NCI-H526 treated with DMSO at 0.1 percent for 48 hours (cell line): ENCODE data around the gene OR51I2.

Experiments used
- DNase-seq: peaks from one replicate; lab custom pipeline; 2025; lab: John Stamatoyannopoulos, UW

The OR51I2 gene, protein sequence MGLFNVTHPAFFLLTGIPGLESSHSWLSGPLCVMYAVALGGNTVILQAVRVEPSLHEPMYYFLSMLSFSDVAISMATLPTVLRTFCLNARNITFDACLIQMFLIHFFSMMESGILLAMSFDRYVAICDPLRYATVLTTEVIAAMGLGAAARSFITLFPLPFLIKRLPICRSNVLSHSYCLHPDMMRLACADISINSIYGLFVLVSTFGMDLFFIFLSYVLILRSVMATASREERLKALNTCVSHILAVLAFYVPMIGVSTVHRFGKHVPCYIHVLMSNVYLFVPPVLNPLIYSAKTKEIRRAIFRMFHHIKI

DNA sequence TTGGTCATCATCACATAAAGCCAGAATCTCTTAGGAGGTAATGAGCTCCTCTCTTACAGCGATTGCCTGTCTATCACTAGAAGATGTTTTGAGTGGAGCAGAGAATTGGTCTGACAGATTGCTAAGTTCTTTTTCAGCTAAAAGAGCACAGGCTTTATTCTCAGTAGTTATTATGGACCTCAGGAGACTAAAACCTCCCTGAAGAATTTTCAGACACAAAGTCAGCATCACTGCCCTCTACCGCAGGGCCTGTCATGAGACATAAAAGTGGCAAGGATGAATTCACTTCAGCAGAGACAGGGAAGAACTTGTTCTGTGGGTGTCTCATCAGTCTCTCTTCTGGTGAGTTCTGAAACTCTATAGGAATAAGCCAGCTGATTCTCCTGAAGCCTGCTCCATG is at the start of gene OR51I2:
Gene OR51I2 (plus strand): TSS at position 301 of the 400 bp plus-strand sequence. CDS start 4,166 bp downstream, outside the sequence.
- no peak for DNase-seq

DNA sequence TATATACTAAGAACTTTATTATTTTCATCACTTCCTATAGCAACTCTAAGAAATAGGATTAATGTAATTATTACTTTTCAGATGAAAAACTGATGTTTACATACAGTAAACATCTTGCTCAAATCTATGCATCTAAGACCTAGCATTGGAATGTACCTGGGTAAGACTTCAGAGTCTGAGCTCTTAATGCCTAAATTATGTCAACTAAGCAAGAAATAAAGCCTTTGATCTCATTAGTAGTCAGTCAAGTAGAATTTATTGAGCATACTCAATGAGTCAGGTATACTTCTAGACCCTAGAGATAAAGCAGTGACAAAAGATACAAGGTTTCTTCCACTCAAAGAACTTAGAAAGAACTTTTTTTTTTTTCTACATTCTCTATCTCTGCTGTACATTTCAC is 44.0 kb upstream of the OR51I2 start:
- DNase-seq, result no peak

DNA sequence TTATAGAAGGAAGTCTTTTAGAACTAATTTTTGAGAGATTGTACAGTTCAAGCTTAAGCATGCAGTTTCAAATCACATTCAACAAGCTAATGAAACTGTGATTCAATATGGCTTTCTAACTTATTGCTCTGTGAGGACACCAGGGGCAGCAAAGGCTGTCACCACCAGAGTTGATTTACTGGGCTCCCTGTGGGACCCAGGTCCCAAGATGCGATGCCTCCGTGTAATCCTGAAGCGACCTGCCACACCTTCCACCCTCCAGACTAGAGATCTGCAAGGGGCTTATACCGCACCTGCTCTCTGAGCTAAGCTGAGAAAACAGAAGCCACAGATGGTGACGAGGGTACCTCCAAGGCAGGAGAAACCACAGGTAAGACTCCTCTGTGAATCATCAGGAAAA is 28.1 kb upstream of the OR51I2 start:
- DNase-seq, result no peak

DNA sequence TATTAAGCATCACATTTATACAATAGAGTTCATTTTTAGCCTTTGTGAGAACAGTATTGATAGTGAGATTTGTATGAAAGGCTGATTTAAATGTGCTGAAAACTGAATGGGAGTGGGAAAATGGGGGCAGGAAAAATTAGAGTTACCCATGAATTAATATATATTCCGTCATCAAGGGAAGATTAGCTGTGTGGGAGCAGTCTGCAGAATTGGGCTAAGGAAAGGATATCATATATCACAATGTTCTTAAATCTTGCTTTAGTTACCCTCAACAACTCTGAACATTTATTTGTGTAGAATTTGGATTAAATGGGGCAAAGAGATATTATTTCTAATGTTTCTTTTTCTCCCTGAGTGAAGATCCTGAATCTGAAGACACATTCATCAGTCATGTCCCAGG is 27.3 kb upstream of the OR51I2 start, which contains the start of gene OR51Q1:
Gene OR51Q1 (plus strand): TSS at position 301 of the 400 bp plus-strand sequence. CDS start 90 bp downstream, at position 391.
- no peak for DNase-seq

DNA sequence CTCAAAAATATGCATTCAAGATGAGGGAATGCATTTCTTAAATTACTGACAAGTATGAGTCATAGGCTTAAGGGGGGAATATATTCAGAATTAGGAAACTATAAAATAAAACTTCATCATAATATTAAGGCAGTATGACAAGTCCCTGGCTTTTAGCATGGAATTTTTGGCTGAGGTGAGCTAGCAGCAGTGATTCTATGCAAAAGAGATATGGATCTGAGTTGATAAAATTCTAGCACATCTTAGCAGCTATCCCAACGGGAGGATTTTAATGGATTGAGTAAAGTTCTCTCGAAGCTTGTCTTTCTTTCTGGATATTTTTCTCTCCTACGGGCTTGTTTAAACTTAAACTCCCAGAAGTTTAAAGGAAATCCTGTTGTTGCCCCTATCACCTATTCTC is 26.0 kb upstream of the OR51I2 start:
- DNase-seq, result no peak

DNA sequence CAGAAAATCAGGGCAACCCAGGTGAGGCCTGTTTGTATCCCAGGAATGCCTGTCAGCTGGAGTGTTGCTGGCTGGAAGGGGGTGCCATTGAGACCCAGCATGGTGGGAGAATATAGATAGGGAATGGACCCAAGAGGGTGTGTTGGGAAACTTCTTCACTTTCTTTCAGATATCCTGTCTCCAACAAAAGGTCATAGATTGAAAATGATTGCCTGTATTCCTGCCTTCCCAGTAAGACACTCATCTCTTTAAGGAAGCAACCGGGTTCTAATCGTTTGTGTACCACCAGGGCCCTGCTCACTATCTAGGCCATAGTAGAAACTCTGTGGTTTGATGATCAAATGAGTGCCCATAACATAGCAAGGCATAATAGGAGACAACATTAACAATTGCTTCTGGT is 7.7 kb upstream of the OR51I2 start, which contains the start of gene OR51I1:
Gene OR51I1 (minus strand): TSS at position 101 of the 400 bp plus-strand sequence. CDS start 0 bp downstream, at position 101.
- DNase-seq, result no peak

DNA sequence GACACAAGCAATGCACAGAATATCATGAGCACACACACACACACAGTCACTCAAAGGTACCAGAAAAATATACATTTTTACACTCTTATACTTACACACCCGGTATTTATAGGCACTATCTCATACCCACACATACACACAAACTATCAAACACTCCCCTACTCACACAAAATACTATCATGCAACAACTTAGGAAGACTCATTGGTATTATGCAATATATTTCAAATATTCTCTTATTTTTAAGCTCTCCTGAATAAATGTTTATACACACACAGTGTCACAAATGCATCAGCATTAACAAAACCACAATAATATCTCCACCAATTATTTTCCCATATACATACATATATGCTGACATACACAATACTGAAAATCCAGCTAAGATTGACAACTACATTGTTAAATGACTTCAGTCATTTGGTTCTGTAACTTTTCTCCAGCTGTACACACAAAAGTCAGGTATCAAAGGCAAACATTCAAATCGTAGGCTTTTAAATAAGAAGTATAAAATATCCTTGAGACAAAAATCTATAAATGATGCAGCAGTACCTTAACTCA is 5.2 kb upstream of the OR51I2 start:
- DNase-seq, result no peak

DNA sequence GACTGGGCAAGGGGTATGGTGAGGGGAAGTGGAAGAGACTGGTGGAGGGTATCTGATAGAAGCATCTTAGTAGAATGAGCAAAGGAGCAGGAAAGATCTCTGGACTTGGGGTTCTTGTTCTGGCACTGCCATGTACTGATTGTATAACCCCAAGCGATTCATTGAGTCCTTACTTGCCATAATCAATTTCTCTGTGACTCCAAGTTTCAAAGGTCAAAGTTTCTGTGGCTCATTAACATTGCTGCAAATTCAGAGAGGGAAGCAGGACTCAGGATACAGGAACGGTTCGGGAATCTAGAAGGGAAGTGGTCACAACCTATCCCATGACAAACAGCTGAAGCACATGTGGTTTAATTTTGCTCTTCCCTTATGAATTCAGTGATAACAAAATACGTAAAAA is 309 bp downstream of the OR51I2 start:
- no peak for DNase-seq

DNA sequence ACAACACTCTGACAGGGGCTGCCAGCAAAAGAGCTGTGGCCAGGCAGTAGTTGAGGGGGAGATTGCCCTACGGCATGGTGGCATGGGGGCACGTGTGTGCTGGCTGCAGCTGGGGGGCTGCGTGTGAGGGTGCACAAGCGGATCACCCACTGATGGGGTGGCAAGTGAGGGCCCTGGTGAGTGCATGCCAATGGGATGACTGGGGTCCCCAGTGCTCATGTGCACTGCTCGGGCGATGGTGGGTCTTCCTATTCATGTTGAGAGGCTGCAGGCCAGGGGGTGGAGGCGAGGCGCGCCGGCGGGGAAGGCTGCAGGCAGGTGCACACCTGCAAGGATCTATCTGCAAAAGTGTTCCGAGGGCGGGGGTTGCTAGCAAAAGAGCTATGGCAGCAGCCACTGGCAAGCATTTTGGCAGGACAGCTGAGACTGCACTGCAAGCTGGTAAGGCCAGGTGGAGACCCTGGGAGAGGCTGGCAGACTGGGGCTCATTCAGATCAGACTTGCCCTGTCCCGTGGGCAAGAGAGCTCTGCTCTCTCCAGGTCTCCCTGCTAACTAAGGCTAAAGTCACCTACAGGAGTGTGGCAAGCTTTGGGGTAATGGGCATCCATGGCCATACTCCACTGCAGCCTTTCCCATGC is 12.0 kb downstream of the OR51I2 start:
- no peak for DNase-seq

DNA sequence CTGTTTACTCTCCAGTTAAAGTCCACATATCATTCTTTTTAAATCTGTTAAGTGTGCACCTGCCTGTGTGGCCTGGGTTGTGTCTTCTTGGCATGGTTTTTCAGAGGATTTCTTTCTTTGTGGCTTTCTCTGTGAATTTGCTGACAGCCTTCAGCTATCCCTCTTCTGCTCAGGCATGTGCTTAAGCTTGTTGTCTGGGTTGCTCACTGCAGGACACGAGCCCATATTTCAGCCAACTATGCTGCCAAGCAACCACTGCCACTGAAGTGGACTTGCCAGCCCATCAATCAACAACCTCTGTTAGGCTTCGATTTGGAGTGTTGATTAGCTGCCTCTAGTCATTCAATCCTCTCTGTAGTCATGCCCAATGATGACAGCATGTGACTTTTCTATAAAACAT is 18.4 kb downstream of the OR51I2 start:
- DNase-seq, result no peak

DNA sequence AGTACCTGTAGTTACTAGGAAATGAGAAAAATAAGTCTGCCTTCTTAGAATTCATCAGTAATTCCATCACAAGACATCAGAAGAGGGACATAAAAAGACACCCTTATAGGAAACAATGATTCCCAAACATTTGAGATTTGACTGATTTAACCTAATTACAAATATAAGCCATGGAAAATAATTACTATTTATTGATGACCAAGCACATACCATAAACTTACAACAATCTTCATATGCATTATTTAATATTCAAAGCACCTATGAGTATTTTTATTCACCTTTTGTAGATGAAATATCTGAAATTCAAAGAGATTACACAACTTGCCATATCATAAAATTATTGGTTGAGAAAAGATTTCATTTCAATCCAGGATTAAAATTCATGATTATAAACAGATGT is 24.8 kb downstream of the OR51I2 start:
- no peak for DNase-seq

DNA sequence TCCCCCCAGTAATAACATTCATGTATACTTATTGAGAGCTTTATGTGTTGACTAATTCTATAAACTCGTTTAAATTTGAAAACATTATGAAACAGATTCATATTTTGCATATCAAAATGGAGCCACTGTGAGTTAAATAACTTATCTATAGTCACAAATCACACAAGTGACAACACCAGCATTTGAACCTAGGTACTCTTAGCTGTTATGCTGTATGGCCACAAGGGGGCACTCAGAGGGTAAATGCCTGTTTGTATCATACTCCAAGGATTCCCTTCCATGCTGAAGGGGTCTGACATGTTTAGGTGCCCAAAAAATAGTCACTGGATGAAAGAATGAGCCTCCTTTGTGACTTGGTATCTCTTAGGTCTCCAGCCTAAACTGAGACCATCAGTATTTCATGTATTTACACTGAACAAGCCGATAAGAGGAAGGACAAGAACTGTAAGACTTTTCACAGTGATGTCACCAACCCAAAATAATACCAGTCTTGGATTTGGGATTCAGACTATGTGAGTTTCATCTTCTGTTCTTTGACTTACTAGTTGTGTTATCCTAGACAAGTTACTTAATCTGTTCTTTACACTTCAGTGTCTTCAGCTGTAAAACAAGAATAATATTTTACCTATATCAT is 27.2 kb downstream of the OR51I2 start:
- peak; percentile 29 for DNase-seq

DNA sequence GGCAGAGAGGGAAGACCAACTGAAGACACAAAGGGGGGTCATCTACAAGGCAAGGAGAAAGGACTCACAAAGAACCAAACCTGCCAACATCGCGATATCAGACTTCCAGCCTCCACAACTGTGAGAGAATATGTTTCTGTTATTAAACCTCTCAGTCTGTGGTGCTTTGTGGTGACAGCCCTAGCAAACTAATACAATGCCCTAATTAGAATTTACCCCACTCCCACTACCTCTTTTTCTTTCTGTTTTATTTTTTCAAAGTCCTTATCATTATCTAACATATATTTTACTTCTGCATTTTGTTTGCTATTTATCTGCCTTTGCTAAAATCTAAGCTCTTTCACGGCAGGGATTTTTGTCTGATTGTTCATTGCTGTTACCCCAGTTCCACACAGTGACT is 36.9 kb downstream of the OR51I2 start:
- DNase-seq, result no peak

DNA sequence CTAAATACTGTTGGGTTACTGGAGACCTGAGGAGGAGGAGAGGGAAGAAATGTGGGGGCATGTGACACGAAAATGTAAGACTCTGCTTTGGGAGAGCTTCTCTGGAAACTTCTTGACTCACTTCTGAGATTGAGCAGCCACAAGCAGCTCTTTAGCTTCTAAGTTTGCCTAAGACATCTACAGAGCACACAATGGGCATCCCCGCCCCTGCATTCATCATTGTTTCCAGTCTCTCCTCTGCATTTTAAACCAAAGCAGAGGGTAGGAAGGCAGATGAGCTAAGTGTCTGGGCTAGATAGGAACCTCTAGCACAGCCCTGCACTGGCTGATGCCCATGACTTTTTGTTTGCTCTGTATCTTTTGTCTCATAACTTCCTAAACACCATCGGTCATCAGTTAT is 37.3 kb downstream of the OR51I2 start:
- DNase-seq, result no peak

DNA sequence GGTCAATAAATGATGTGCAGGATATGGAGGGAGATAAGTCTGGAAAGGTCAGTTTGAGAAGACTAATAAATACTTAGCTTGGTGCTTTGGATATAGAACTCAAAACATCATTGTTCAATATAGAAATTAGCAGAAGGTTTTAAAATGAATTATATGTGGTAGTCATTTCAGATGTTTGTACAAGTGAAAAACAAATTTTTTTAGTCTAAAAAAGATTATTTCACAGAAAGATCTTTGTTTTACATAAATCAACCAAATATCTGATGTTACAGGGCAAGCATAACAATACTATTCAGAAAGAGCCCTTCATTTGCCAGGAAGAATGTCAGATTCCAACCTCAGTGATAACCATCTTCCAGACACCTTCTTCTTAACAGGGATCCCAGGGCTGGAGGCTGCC is 39.3 kb downstream of the OR51I2 start, which contains the start of gene OR52D1:
Gene OR52D1 (plus strand): TSS at position 301 of the 400 bp plus-strand sequence. CDS start 22 bp downstream, at position 323.
- no peak for DNase-seq

DNA sequence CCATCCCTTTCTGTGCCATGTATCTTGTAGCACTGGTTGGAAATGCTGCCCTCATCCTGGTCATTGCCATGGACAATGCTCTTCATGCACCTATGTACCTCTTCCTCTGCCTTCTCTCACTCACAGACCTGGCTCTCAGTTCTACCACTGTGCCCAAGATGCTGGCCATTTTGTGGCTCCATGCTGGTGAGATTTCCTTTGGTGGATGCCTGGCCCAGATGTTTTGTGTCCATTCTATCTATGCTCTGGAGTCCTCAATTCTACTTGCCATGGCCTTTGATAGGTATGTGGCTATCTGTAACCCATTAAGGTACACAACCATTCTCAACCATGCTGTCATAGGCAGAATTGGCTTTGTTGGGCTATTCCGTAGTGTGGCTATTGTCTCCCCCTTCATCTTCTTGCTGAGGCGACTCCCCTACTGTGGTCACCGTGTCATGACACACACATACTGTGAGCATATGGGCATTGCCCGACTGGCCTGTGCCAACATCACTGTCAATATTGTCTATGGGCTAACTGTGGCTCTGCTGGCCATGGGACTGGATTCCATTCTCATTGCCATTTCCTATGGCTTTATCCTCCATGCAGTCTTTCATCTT is 39.8 kb downstream of the OR51I2 start:
- DNase-seq, result no peak

DNA sequence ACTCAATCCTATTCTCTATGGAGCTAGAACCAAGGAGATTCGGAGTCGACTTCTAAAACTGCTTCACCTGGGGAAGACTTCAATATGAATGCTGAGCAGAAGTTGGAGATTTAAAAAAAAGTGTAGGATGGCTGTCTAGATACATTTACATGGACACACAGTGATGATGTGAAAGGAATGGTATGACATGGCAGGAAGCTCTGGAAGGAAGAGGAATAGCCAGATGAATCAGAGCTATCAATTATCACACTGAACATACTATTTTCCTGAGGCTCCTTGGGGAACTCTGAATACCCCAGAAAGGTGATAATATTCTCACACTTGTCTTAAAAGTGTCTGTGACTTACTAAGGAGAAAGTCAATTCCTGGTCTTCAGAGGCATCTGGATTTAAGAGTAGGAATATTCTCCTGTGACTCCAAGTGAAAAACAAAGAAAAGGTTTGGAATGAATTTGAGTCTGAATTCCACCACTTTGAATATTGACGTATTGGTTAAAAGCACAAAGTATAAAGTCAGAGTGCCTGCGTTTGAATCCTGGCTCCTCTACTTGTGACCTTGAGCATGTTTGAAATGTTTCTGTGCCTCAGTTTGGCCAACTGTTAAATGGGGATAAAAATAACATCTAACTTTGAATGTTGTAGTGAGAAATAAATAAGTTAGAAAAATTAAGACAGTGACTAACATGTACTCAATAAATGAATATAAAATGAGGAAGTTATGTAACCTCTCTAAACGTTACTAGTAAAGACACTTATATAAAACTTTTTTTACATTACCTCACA is 40.6 kb downstream of the OR51I2 start:
- no peak for DNase-seq

DNA sequence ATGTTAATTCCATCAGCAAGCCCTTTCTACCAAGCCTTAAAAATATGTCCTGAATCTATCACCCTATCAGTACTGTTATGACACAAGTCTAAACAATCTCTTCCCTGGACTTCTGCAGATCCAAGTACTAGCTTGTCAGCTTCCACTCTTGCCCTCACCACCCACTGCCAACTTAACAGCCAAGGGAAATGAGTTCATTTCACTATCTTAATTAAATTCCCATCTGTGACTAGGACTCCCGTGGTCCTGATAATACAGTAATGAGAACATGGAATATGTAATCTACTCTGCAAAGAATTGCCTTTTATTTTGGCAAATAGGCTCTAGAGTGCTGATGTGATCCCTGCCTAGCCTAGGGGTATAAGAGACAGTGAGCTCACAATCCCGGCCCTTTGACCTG is 50.5 kb downstream of the OR51I2 start:
- no peak for DNase-seq

DNA sequence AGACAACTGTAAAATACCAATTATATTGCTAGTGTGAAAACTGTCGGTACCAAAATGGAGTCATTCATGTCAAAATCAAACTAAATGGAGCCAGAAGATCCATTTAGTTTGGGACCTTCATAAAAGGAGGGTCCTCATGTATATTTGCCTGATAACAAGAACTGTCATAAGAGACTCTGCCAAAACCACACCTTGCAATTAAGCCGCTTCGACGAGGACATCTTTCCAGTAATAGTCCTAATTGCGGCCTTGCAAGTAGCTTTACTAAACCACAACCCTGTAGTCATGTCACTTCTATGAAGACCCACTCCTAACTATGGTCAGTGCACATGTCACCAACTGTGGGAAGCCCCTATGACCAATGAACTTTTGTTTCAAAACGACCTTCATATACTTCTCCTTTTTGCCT is 51.3 kb downstream of the OR51I2 start:
- no peak for DNase-seq

DNA sequence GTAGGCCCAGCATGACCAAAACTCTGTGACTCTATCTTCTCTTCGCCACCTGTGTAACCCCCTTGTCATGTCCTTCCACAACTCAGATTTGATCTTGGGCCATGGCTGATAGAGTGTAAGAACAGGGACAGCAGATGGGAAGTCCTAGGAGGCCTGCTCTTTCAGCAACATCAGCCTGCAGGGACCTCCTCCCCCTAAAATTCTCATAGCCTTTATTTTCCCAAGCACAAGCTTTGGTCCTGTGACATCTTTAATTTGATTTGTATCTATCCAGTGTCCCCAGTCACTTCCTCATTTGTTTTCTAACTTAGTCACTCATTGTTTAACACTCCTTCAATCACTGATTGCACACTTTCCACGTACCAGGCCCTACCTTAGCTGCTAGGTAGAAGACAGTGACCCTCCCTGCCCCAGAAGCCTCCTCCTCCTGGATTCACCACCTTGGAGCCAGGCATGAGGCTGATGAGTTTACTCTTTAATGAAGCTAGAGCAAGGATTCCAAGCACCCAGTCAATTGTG is 55.3 kb downstream of the OR51I2 start:
- no peak for DNase-seq

DNA sequence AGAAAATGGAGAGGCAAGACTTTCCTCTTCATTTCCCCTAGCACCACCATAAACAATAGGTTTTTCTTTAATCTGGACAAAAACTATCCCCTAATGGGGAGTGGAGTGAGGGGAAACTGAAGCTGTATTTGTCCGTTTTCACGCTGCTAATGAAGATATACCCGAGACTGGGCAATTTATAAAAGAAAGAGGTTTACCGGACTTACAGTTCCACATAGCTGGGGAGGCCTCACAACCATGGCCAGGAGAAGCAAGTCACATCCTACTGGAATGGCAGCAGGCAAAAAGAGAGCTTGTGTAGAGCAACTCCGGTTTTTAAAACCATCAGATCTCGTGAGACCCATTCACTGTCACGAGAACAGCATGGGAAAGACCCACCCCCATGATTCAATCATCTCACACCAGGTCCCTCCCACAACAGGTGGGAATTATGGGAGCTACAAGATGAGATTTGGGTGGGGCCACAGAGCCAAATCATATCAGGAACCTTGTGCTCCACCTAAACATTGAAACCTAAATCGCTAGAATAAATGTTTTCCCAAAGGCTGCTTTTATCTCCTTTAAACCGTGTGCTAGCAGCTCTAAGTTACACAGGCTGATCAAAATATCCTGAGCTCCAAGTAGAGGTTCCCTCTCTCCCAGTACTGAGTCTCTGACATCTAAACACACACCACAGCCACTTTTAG is 56.4 kb downstream of the OR51I2 start:
- DNase-seq, result no peak
